ENCODE results near the gene STXBP5. TPM values are rescaled to one million over a fixed set of nuclear protein-coding genes. Genes with fewer than 3 reads are reported as not detected.

STXBP5 gene
- polyA plus RNA-seq, 1 of the 3 experiments (the other 2 are of a cell fraction), result 9.9 TPM

GRCh38 chr6:147195510-147195909 lies 8.7 kb upstream of the STXBP5 start (continued):
- TF ChIP-seq PBX3 (IDR thresholded peaks at IDR 0.05) (no peak), NRF1 (IDR thresholded peaks at IDR 0.05; ENCODE audit: low read depth, low read length) (no peak), RFX5 (IDR thresholded peaks at IDR 0.05; ENCODE audit: low read length) (no peak), ELF1 (IDR thresholded peaks at IDR 0.05) (no peak), FOSL2 (IDR thresholded peaks at IDR 0.05; ENCODE audit: borderline replicate concordance, low read depth) (no peak), CHD2 (IDR thresholded peaks at IDR 0.05; ENCODE audit: low read length, partially characterized antibody) (no peak), SMC3 (IDR thresholded peaks at IDR 0.05; ENCODE audit: low read depth, low read length) (no peak), IRF3 (IDR thresholded peaks at IDR 0.05; ENCODE audit: low read depth, low read length) (no peak), FOXM1 (IDR thresholded peaks at IDR 0.05; ENCODE audit: low read depth) (no peak)

- no peaks in the 10 kb centered on the region for H3K27me3 ChIP-seq (ENCODE audit: insufficient read depth)
- no peak overlapping the region for H3K4me2 ChIP-seq
- H3K9ac ChIP-seq, result no peak overlapping the region
- no peaks in the 10 kb centered on the region for H4K20me1 ChIP-seq (ENCODE audit: insufficient read depth)
- H3K4me3 ChIP-seq (ENCODE audit: low read depth in 2 of 2, low read length in 1 of 2), result no peak overlapping the region
- CTCF ChIA-PET, result no interaction called here
- no peaks in the 10 kb centered on the region for H3K36me3 ChIP-seq (replicated peaks in 1 of 2; ENCODE audit: control insufficient read depth in 1 of 2, insufficient read depth in 2 of 2, low read length in 1 of 2)
- POLR2A ChIA-PET, result no interaction called here
- no peak overlapping the region for H3K27ac ChIP-seq (ENCODE audit: low read depth in 2 of 2, low read length in 1 of 2)
- no peak for DNase-seq
- H2AFZ ChIP-seq (ENCODE audit: low read depth), result no peak overlapping the region
- no peaks in the 10 kb centered on the region for H3K79me2 ChIP-seq (ENCODE audit: insufficient read depth)
- no peaks in the 10 kb centered on the region for H3K4me1 ChIP-seq (ENCODE audit: control insufficient read depth in 1 of 2, insufficient read depth in 2 of 2, low read depth in 1 of 2, low read length in 1 of 2)
- no peaks in the 10 kb centered on the region for H3K9me2 ChIP-seq
- WGBS (ENCODE audit: low lambda C conversion rate), result 93% methylated on average over 3 of the region's 3 CpGs
- TF ChIP-seq CHD2 (IDR thresholded peaks at IDR 0.05; ENCODE audit: low read length, partially characterized antibody), result no peak
- TF ChIP-seq REST (IDR thresholded peaks at IDR 0.05; ENCODE audit: low read depth, low read length), result no peak
- no peak for TF ChIP-seq SMC3 (IDR thresholded peaks at IDR 0.05; ENCODE audit: low read depth, low read length)
- TF ChIP-seq GABPA (IDR thresholded peaks at IDR 0.05; ENCODE audit: low read depth), result no peak
- no peak for TF ChIP-seq RXRA (IDR thresholded peaks at IDR 0.05; ENCODE audit: borderline replicate concordance, low read depth)
- no peak for TF ChIP-seq EZH2phosphoT487 (IDR thresholded peaks at IDR 0.05; ENCODE audit: borderline replicate concordance, low read depth)
- TF ChIP-seq SIN3A (IDR thresholded peaks at IDR 0.05; ENCODE audit: borderline replicate concordance, low read depth, low read length), result no peak
- TF ChIP-seq FOSL2 (IDR thresholded peaks at IDR 0.05; ENCODE audit: borderline replicate concordance, low read depth), result no peak
- TF ChIP-seq MAX (IDR thresholded peaks at IDR 0.05; ENCODE audit: low read depth), result no peak
- TF ChIP-seq NFIC (IDR thresholded peaks at IDR 0.05; ENCODE audit: borderline replicate concordance), result no peak
- no peak for TF ChIP-seq RFX5 (IDR thresholded peaks at IDR 0.05; ENCODE audit: low read length)
- TF ChIP-seq PBX3 (IDR thresholded peaks at IDR 0.05), result no peak
- no peak for TF ChIP-seq MEF2A (IDR thresholded peaks at IDR 0.05; ENCODE audit: borderline replicate concordance, low read depth)
- no peak for TF ChIP-seq EP300 (IDR thresholded peaks at IDR 0.05; ENCODE audit: borderline replicate concordance in 1 of 2, low read depth in 1 of 2, low read length in 1 of 2)
- no peak for TF ChIP-seq ELF1 (IDR thresholded peaks at IDR 0.05)
- no peak for TF ChIP-seq IRF3 (IDR thresholded peaks at IDR 0.05; ENCODE audit: low read depth, low read length)
- no peak for TF ChIP-seq RAD21 (IDR thresholded peaks at IDR 0.05; ENCODE audit: low read length)
- TF ChIP-seq YY1 (IDR thresholded peaks at IDR 0.05; ENCODE audit: low read depth), result no peak
- no peaks in the 10 kb centered on the region for H3K9me3 ChIP-seq
- H3F3A ChIP-seq (replicated peaks; ENCODE audit: insufficient read depth), result peaks cover 6% of the 10 kb centered on the region
These were observed 8.2 kb upstream of the STXBP5 start for GRCh38 chr6:147195987-147196386.

Measured in SK-N-SH (cell line).